ENCODE results near the gene ADIPOR1.
"Not testable (repeated sequence)": the region's sequence is repeated elsewhere in the genome, so short reads cannot be mapped to it uniquely, and the experiment has no call there.

The ADIPOR1 gene

DNA sequence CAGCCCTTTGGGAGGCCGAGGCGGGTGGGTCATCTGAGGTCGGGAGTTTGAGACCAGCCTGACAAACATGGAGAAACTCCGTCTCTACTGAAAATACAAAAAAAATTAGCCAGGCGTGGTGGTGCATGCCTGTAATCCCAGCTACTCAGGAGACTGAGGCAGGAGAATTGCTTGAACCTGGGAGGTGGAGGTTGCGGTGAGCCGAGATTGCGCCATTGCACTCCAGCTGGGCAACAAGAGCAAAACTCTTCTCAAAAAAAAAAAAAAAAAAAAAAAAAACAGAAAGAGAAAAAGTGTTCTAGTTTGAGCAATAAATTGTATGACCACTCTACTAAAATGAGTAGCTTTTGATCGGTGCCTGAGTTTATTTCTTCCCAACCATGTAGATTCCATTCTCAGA lies 28.0 kb upstream of the ADIPOR1 start:
- H3K27ac ChIP-seq (ENCODE audit: insufficient read depth in 1 of 2, low read depth in 1 of 2, low read length in 2 of 2, poor library complexity in 1 of 2, severe bottlenecking in 2 of 2); CTCF ChIA-PET; H3K36me3 ChIP-seq (ENCODE audit: control insufficient read depth in 4 of 4, insufficient read depth in 4 of 4, low read length in 3 of 4); H3K4me3 ChIP-seq (ENCODE audit: control insufficient read depth in 1 of 7, extremely low read depth in 1 of 7, insufficient read depth in 4 of 7, low read depth in 2 of 7, low read length in 6 of 7); POLR2A ChIA-PET; H3K9me3 ChIP-seq (ENCODE audit: control extremely low read depth in 1 of 5, control insufficient read depth in 4 of 5, insufficient read depth in 2 of 5, low read depth in 1 of 5, low read length in 4 of 5); DNase-seq; H3K27me3 ChIP-seq (replicated peaks in 2 of 5; ENCODE audit: control insufficient read depth in 4 of 5, insufficient read depth in 5 of 5, low read length in 4 of 5): not testable (repeated sequence)
- WGBS (ENCODE audit: insufficient coverage), result 71% methylated on average over 6 of the region's 9 CpGs
- peaks cover 0 to 16% (median 5%) of the 10 kb centered on the region in 4 experiments for H3K4me1 ChIP-seq (ENCODE audit: control extremely low read depth in 1 of 4, control insufficient read depth in 4 of 4, insufficient read depth in 4 of 4, low read length in 3 of 4)

DNA sequence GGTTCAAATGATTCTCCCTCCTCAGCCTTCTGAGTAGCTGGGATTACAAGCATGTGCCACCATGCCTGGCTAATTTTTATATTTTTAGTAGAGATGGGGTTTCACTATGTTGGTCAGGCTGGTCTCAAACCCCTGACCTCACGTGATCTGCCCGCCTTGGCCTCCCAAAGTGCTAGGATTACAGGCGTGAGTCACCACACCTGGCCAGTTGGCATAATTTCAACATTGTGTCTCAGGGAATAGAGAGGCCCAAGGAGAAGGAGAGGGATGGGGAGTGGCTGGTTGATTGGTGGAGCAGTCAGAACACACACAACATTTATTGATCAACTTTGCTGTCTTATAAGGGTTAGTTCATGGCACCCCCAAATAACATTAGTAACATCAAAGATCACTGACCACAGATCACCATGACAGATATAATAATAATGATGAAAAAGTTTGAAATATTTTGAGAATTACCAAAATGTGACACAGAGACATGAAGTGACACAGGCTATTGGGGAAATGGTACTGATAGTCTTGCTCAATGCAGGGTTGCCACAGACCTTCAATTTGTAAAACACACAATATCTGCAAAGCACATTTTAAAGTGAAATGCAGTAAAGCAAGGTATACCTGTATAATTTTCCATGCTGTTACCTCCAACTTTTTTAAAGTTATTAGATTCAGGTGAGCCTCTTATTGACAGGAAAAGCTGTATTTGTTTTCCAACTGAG lies 24.8 kb upstream of the ADIPOR1 start:
- no CpG with 5 or more reads among the region's 3 CpGs for WGBS (ENCODE audit: insufficient coverage)
- ChIA-PET CTCF (interaction anchor here (0.8 to 1.6 kb wide), 2 partner anchors 12 to 17 kb away, joined by 5 to 9 read pairs; no protein-coding TSS in a partner anchor), POLR2A (no interaction called here)
- DNase-seq, result no peak
- H3K27ac ChIP-seq (ENCODE audit: insufficient read depth in 1 of 2, low read depth in 1 of 2, low read length in 2 of 2, poor library complexity in 1 of 2, severe bottlenecking in 2 of 2), result no peak overlapping the region
- H3K4me1 ChIP-seq (ENCODE audit: control extremely low read depth in 1 of 4, control insufficient read depth in 4 of 4, insufficient read depth in 4 of 4, low read length in 3 of 4), result peaks cover 0 to 1% (median under 1%) of the 10 kb centered on the region in 4 experiments
- H3K36me3 ChIP-seq (ENCODE audit: control insufficient read depth in 4 of 4, insufficient read depth in 4 of 4, low read length in 3 of 4), result no peaks in the 10 kb centered on the region
- H3K27me3 ChIP-seq (replicated peaks in 2 of 5; ENCODE audit: control insufficient read depth in 4 of 5, insufficient read depth in 5 of 5, low read length in 4 of 5), result no peaks in the 10 kb centered on the region
- no peaks in the 10 kb centered on the region for H3K9me3 ChIP-seq (ENCODE audit: control extremely low read depth in 1 of 5, control insufficient read depth in 4 of 5, insufficient read depth in 2 of 5, low read depth in 1 of 5, low read length in 4 of 5)
- no peak overlapping the region for H3K4me3 ChIP-seq (ENCODE audit: control insufficient read depth in 1 of 7, extremely low read depth in 1 of 7, insufficient read depth in 4 of 7, low read depth in 2 of 7, low read length in 6 of 7)

DNA sequence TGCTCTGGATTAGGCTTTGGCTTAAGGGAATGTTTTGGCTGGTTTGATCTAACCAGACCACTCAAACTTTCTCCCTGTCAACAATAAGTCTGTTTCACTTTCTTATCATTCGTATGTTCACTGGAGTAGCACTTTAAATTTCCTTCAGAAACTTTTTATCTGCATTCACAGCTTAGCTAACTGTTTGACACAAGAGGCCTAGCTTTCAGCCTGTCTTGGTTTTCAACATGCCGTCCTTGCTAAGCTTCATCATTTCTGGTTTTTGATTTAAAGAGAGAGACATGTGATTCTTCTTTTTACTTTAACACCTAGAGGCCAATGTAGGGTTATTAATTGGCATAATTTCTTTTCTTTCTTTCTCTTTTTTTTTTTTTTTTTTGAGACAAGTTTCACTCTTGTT lies 23.8 kb upstream of the ADIPOR1 start:
- ChIA-PET POLR2A (interaction anchor here (1.3 kb wide), 1 partner anchor 14 kb away, joined by 3 read pairs; no protein-coding TSS in a partner anchor), CTCF (interaction anchor here (0.6 to 1.6 kb wide), 3 partner anchors 13 to 41 kb away, joined by 3 to 9 read pairs (median 3); no protein-coding TSS in a partner anchor)

DNA sequence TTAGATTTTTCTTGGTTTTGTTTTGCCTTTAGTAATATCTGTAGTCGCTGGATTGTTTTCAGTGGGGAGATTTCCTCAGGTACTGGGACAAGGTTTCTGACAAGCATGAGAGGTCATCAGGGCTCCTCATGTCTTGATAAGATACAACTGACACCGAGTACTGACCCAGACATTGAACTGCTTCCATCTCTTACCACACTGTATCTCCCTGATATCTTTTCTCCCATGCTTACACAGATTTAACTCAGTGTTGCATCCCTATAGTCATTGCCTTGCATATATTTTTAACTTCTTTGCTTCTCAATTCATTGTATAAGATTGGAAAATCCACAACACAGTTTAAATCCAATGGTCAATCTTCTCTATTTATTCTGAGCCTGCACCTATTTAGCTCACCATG lies 21.3 kb upstream of the ADIPOR1 start:
- POLR2A ChIA-PET, result no interaction called here

More for the DNA sequence above, 23.8 kb upstream of the ADIPOR1 start:
- Histone ChIP-seq H3K4me3 (ENCODE audit: control insufficient read depth in 1 of 7, extremely low read depth in 1 of 7, insufficient read depth in 4 of 7, low read depth in 2 of 7, low read length in 6 of 7) (no peak overlapping the region), H3K36me3 (ENCODE audit: control insufficient read depth in 4 of 4, insufficient read depth in 4 of 4, low read length in 3 of 4) (no peaks in the 10 kb centered on the region), H3K4me1 (ENCODE audit: control extremely low read depth in 1 of 4, control insufficient read depth in 4 of 4, insufficient read depth in 4 of 4, low read length in 3 of 4) (no peaks in the 10 kb centered on the region), H3K27me3 (replicated peaks in 2 of 5; ENCODE audit: control insufficient read depth in 4 of 5, insufficient read depth in 5 of 5, low read length in 4 of 5) (no peaks in the 10 kb centered on the region), H3K27ac (ENCODE audit: insufficient read depth in 1 of 2, low read depth in 1 of 2, low read length in 2 of 2, poor library complexity in 1 of 2, severe bottlenecking in 2 of 2) (peak overlapping the region in 1 of 2 experiments; percentile 25), H3K9me3 (ENCODE audit: control extremely low read depth in 1 of 5, control insufficient read depth in 4 of 5, insufficient read depth in 2 of 5, low read depth in 1 of 5, low read length in 4 of 5) (no peaks in the 10 kb centered on the region)
- peak in 2 of 3 donors; percentile 47 to 71 for DNase-seq
- 0% methylated on average over 1 of the region's 2 CpGs for WGBS (ENCODE audit: insufficient coverage)

DNA sequence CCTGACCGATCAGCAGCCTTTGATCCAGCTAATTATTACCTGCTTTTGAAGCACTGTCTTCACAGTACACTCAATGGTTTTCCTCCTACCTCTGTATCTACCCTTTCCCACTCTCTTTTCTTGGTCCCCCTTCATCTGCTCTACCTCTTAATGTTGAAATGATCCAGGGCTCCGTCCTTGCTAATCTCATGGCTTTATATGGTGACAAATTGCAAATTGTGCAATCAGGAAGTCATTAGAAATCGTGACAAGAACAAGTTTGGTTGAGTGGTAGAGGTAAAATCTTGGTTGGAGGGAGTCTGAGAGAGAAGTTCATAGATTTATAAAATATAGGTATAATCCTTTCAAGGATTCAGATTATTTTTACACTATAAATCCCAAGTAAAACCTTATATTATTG lies 18.5 kb upstream of the ADIPOR1 start:
- H3K4me3 ChIP-seq (ENCODE audit: control insufficient read depth in 1 of 7, extremely low read depth in 1 of 7, insufficient read depth in 4 of 7, low read depth in 2 of 7, low read length in 6 of 7), result no peak overlapping the region
- peaks cover 0 to 5% (median 1%) of the 10 kb centered on the region in 4 experiments for H3K4me1 ChIP-seq (ENCODE audit: control extremely low read depth in 1 of 4, control insufficient read depth in 4 of 4, insufficient read depth in 4 of 4, low read length in 3 of 4)
- H3K9me3 ChIP-seq (ENCODE audit: control extremely low read depth in 1 of 5, control insufficient read depth in 4 of 5, insufficient read depth in 2 of 5, low read depth in 1 of 5, low read length in 4 of 5), result no peaks in the 10 kb centered on the region
- DNase-seq, result peak in 2 of 3 donors; percentile 35 to 46
- POLR2A ChIA-PET, result no interaction called here
- no peaks in the 10 kb centered on the region for H3K27me3 ChIP-seq (replicated peaks in 2 of 5; ENCODE audit: control insufficient read depth in 4 of 5, insufficient read depth in 5 of 5, low read length in 4 of 5)
- H3K36me3 ChIP-seq (ENCODE audit: control insufficient read depth in 4 of 4, insufficient read depth in 4 of 4, low read length in 3 of 4), result no peaks in the 10 kb centered on the region
- 73% methylated on average over 1 of the region's 3 CpGs for WGBS (ENCODE audit: insufficient coverage)
- H3K27ac ChIP-seq (ENCODE audit: insufficient read depth in 1 of 2, low read depth in 1 of 2, low read length in 2 of 2, poor library complexity in 1 of 2, severe bottlenecking in 2 of 2), result no peak overlapping the region
- CTCF ChIA-PET, result interaction anchor here (2.7 kb wide), 1 partner anchor 8 kb away, joined by 9 read pairs; no protein-coding TSS in a partner anchor

More for the DNA sequence above, 21.3 kb upstream of the ADIPOR1 start:
- DNase-seq, result no peak
- no peaks in the 10 kb centered on the region for H3K9me3 ChIP-seq (ENCODE audit: control extremely low read depth in 1 of 5, control insufficient read depth in 4 of 5, insufficient read depth in 2 of 5, low read depth in 1 of 5, low read length in 4 of 5)
- no peak overlapping the region for H3K27ac ChIP-seq (ENCODE audit: insufficient read depth in 1 of 2, low read depth in 1 of 2, low read length in 2 of 2, poor library complexity in 1 of 2, severe bottlenecking in 2 of 2)
- no peak overlapping the region for H3K4me3 ChIP-seq (ENCODE audit: control insufficient read depth in 1 of 7, extremely low read depth in 1 of 7, insufficient read depth in 4 of 7, low read depth in 2 of 7, low read length in 6 of 7)
- CTCF ChIA-PET, result interaction anchor here (1.1 to 2.7 kb wide), 3 partner anchors 11 to 27 kb away, joined by 3 to 9 read pairs (median 4); partner anchors contain the start of gene TMEM183A
- H3K4me1 ChIP-seq (ENCODE audit: control extremely low read depth in 1 of 4, control insufficient read depth in 4 of 4, insufficient read depth in 4 of 4, low read length in 3 of 4), result peaks cover 0 to 5% (median 1%) of the 10 kb centered on the region in 4 experiments
- 92% methylated on average over 2 of the region's 2 CpGs for WGBS (ENCODE audit: insufficient coverage)
- H3K36me3 ChIP-seq (ENCODE audit: control insufficient read depth in 4 of 4, insufficient read depth in 4 of 4, low read length in 3 of 4), result no peaks in the 10 kb centered on the region
- no peaks in the 10 kb centered on the region for H3K27me3 ChIP-seq (replicated peaks in 2 of 5; ENCODE audit: control insufficient read depth in 4 of 5, insufficient read depth in 5 of 5, low read length in 4 of 5)

DNA sequence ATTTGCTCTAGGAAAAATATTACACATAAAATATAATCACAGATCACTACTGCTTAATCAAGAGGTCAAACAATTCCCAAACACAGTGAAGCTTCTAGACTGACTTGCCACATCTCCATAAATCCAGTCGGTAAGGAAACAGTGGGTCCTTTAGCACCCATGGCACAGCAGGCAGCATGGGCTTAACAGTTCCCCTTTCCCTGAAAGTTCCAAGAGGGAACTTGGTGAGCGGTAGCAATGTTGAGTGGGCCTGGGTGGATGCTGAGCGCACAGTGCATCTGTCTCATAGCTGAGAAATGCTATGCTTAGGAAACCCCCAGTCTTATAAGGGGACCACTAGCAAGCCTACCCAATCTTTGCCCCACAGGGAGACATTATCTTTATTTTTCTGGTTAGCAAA lies 16.7 kb upstream of the ADIPOR1 start:
- DNase-seq, result no peak
- no peaks in the 10 kb centered on the region for H3K36me3 ChIP-seq (ENCODE audit: control insufficient read depth in 4 of 4, insufficient read depth in 4 of 4, low read length in 3 of 4)
- ChIA-PET POLR2A (no interaction called here), CTCF (interaction anchor here (1.2 to 1.8 kb wide), 2 partner anchors 13 to 24 kb away, joined by 3 to 6 read pairs; no protein-coding TSS in a partner anchor)
- no peak overlapping the region for H3K4me3 ChIP-seq (ENCODE audit: control insufficient read depth in 1 of 7, extremely low read depth in 1 of 7, insufficient read depth in 4 of 7, low read depth in 2 of 7, low read length in 6 of 7)
- H3K4me1 ChIP-seq (ENCODE audit: control extremely low read depth in 1 of 4, control insufficient read depth in 4 of 4, insufficient read depth in 4 of 4, low read length in 3 of 4), result peaks cover 0 to 9% (median 5%) of the 10 kb centered on the region in 4 experiments
- H3K27me3 ChIP-seq (replicated peaks in 2 of 5; ENCODE audit: control insufficient read depth in 4 of 5, insufficient read depth in 5 of 5, low read length in 4 of 5), result no peaks in the 10 kb centered on the region
- no peaks in the 10 kb centered on the region for H3K9me3 ChIP-seq (ENCODE audit: control extremely low read depth in 1 of 5, control insufficient read depth in 4 of 5, insufficient read depth in 2 of 5, low read depth in 1 of 5, low read length in 4 of 5)
- WGBS (ENCODE audit: insufficient coverage), result 82% methylated on average over 2 of the region's 3 CpGs
- H3K27ac ChIP-seq (ENCODE audit: insufficient read depth in 1 of 2, low read depth in 1 of 2, low read length in 2 of 2, poor library complexity in 1 of 2, severe bottlenecking in 2 of 2), result no peak overlapping the region

DNA sequence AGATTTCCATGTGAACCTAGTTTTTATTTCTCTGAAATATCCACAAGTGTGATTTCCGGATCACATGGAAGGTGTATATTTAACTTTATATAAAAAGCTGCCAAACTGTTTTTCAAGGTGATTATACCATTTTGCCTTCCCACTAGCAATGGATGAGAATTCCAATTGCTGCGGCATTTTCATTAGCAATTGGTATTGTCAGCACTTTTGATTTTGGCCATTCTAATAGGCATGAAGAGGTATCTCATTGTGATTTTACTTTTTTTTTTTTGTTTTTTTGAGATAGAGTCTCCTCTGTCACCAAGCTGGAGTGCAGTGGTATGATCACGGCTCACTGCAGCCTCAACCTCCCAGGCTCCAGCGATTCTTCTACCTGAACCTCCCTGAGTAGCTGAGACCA lies 13.9 kb upstream of the ADIPOR1 start:
- no peaks in the 10 kb centered on the region for H3K27me3 ChIP-seq (replicated peaks in 2 of 5; ENCODE audit: control insufficient read depth in 4 of 5, insufficient read depth in 5 of 5, low read length in 4 of 5)
- no peaks in the 10 kb centered on the region for H3K9me3 ChIP-seq (ENCODE audit: control extremely low read depth in 1 of 5, control insufficient read depth in 4 of 5, insufficient read depth in 2 of 5, low read depth in 1 of 5, low read length in 4 of 5)
- H3K4me3 ChIP-seq (ENCODE audit: control insufficient read depth in 1 of 7, extremely low read depth in 1 of 7, insufficient read depth in 4 of 7, low read depth in 2 of 7, low read length in 6 of 7), result no peak overlapping the region
- ChIA-PET CTCF (interaction anchor here (0.7 to 1.4 kb wide), 3 partner anchors 16 to 201 kb away, joined by 3 to 6 read pairs (median 3); no protein-coding TSS in a partner anchor), POLR2A (no interaction called here)
- no peak overlapping the region for H3K27ac ChIP-seq (ENCODE audit: insufficient read depth in 1 of 2, low read depth in 1 of 2, low read length in 2 of 2, poor library complexity in 1 of 2, severe bottlenecking in 2 of 2)
- H3K4me1 ChIP-seq (ENCODE audit: control extremely low read depth in 1 of 4, control insufficient read depth in 4 of 4, insufficient read depth in 4 of 4, low read length in 3 of 4), result peaks cover 16 to 31% (median 27%) of the 10 kb centered on the region in 4 experiments
- DNase-seq, result no peak
- no peaks in the 10 kb centered on the region for H3K36me3 ChIP-seq (ENCODE audit: control insufficient read depth in 4 of 4, insufficient read depth in 4 of 4, low read length in 3 of 4)
- WGBS (ENCODE audit: insufficient coverage), result 67% methylated on average over 3 of the region's 4 CpGs
